A549 (cell line): ENCODE results near the gene FAM107A.

ENCODE experiments used
- FOSL2 ChIP-seq, 2 experiments: fragments of 450-650 bp in 1 of 2; fragments of >200 bp in 1 of 2; sonication (Bioruptor Twin) in 1 of 2; formaldehyde crosslinking; IDR thresholded peaks; 2 replicates each; pipeline versions ENCODE4 v1.5.0 to v1.6.1; 2016 to 2020; ENCODE audit warnings: mild to moderate bottlenecking in 1 of 2, moderate library complexity in 1 of 2
- HMGXB4 ChIP-seq: fragments of 250-450 bp; sonication (Bioruptor Pico); IDR thresholded peaks from 2 replicates; pipeline ENCODE4 v1.5.0; 2021; ENCODE audit warnings: mild to moderate bottlenecking, moderate library complexity, borderline replicate concordance
- POLR2A ChIP-seq: IDR thresholded peaks from 2 replicates; pipeline ENCODE4 v1.6.1; 2012; ENCODE audit warnings: mild to moderate bottlenecking, low read length
- RFX5 ChIP-seq: fragments of 450-650 bp; IDR thresholded peaks from 2 replicates; pipeline ENCODE4 v1.7.1; 2014; ENCODE audit warnings: antibody characterized with exemption, mild to moderate bottlenecking, moderate library complexity

DNA sequence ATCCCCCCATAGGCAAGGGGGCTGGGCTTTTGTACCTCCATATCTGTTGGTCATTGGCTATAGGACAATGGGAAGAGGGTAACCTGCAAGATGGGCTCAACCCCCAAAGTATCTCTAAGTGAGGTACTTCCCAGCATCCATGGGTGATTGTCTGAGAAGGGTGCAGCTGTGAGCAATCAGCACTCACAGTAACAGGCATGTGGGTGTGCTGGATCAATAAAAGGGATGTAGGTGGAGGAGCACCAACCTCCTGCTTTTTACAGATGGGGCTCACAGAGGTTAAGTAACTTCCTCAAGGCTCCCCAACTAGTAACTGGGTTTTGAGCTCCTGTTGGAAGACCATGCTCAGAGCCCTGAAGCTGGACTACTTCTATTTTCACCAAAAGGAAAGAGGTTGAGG, 26.4 kb upstream of the FAM107A start:
- TF ChIP-seq RFX5, result no peak
- TF ChIP-seq HMGXB4 (CRISPR knock-in tag), result no peak
- TF ChIP-seq FOSL2 (IDR thresholded peaks at IDR 0.05), result no peak
- TF ChIP-seq FOSL2 (CRISPR knock-in tag; IDR thresholded peaks at IDR 0.05), result no peak
- TF ChIP-seq POLR2A, result no peak
